Measurements from ENCODE around the gene CENPU. TPM values are rescaled to one million over a fixed set of nuclear protein-coding genes. Genes with fewer than 3 reads are reported as not detected.
"Not testable (repeated sequence)": the region's sequence is repeated elsewhere in the genome, so short reads cannot be mapped to it uniquely, and the experiment has no call there.

The CENPU gene
- total RNA-seq, 1 experiment from 2014 or later, result 38.2 TPM

DNA sequence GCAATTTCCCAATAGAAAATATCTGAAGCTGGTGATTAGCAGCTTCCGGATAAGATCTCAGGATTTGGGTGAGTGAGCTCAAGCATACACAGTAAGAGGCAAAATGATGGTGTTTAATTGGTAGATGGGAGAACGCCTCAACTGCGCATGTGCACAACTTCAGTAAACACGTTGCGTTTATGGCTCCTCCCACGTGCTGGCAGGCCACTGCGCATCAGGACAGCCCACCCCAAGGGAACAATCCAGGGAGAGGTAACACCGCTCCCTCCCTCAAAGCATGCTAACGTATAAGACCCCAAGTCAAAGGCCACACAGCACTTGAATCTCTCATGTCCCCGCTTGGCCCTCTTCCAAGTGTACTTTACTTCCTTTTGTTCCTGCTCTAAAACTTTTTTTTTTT is 10.3 kb upstream of the CENPU start:
- Histone ChIP-seq H3K27me3 (ENCODE audit: low read length) (no peaks in the 10 kb centered on the region), H3K27ac (ENCODE audit: low read length) (no peak overlapping the region), H3K79me2 (ENCODE audit: low read length) (no peaks in the 10 kb centered on the region), H4K20me1 (ENCODE audit: low read length) (no peaks in the 10 kb centered on the region), H3K9me3 (ENCODE audit: low read length) (no peaks in the 10 kb centered on the region), H2AFZ (ENCODE audit: low read length) (no peak overlapping the region), H3K4me1 (ENCODE audit: insufficient read depth, low read length) (peaks cover 20% of the 10 kb centered on the region), H3F3A (ENCODE audit: low read length, unreplicated experiment) (no peaks in the 10 kb centered on the region), H3K9ac (ENCODE audit: low read length) (no peak overlapping the region), H3K36me3 (ENCODE audit: low read depth, low read length) (no peaks in the 10 kb centered on the region), H3K9me2 (replicated peaks; ENCODE audit: low read length) (no peaks in the 10 kb centered on the region), H3K4me3 (ENCODE audit: low read length) (no peak overlapping the region), H3K4me2 (ENCODE audit: low read length) (no peak overlapping the region)
- BruUV-seq (replicated peaks), result no TSS peak
- ChIA-PET CTCF (no interaction called here), POLR2A (ENCODE audit: unreplicated experiment) (no interaction called here)
- TF ChIP-seq CTCF (conservative IDR thresholded peaks at IDR 0.05; ENCODE audit: low read depth, low read length), result no peak
- no peak for TF ChIP-seq EZH2 (IDR thresholded peaks at IDR 0.05; ENCODE audit: low read length, unreplicated experiment)
- no peak for TF ChIP-seq EZH2phosphoT487 (IDR thresholded peaks at IDR 0.05; ENCODE audit: borderline replicate concordance, low read length)
- DNase-seq, result no peak
- no peak for ATAC-seq
- intact Hi-C loops (cut with micrococcal nuclease), result no loop called here

- H3K4me1 ChIP-seq (ENCODE audit: insufficient read depth, low read length), result peaks cover 20% of the 10 kb centered on the region
- TF ChIP-seq EZH2 (IDR thresholded peaks at IDR 0.05; ENCODE audit: low read length, unreplicated experiment) (no peak), CTCF (conservative IDR thresholded peaks at IDR 0.05; ENCODE audit: low read depth, low read length) (no peak), EZH2phosphoT487 (IDR thresholded peaks at IDR 0.05; ENCODE audit: borderline replicate concordance, low read length) (no peak)
- H3K9me2 ChIP-seq (replicated peaks; ENCODE audit: low read length), result no peaks in the 10 kb centered on the region
- no TSS peak for BruUV-seq (replicated peaks)
- no peak overlapping the region for H3K4me3 ChIP-seq (ENCODE audit: low read length)
- no peaks in the 10 kb centered on the region for H3K9me3 ChIP-seq (ENCODE audit: low read length)
- H4K20me1 ChIP-seq (ENCODE audit: low read length), result no peaks in the 10 kb centered on the region
- H3K36me3 ChIP-seq (ENCODE audit: low read depth, low read length), result no peaks in the 10 kb centered on the region
- no peaks in the 10 kb centered on the region for H3K27me3 ChIP-seq (ENCODE audit: low read length)
- intact Hi-C loops (cut with micrococcal nuclease), result no loop called here
- no peaks in the 10 kb centered on the region for H3F3A ChIP-seq (ENCODE audit: low read length, unreplicated experiment)
- no peak for ATAC-seq
- ChIA-PET CTCF (no interaction called here), POLR2A (ENCODE audit: unreplicated experiment) (no interaction called here)
- H3K4me2 ChIP-seq (ENCODE audit: low read length), result no peak overlapping the region
- H3K9ac ChIP-seq (ENCODE audit: low read length), result no peak overlapping the region
- no peak overlapping the region for H3K27ac ChIP-seq (ENCODE audit: low read length)
- H2AFZ ChIP-seq (ENCODE audit: low read length), result no peak overlapping the region
- no peak for DNase-seq
- H3K79me2 ChIP-seq (ENCODE audit: low read length), result no peaks in the 10 kb centered on the region
These were observed 9.8 kb upstream of the CENPU start for GRCh38 chr4:184743650-184744049.

DNA sequence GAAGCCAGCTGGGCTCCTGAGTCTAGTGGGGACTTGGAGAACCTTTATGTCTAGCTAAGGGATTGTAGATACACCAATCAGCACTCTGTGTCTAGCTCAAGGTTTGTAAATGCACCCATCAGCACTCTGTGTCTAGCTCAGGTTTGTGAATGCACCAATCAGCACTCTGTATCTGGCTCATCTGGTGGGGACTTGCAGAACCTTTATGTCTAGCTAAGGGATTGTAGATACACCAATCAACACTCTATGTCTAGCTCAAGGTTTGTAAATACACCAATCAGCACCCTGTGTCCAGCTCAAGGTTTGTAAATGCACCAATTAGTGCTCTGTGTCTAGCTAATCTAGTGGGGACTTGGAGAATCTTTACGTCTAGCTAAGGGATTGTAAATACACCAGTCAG is 7.8 kb upstream of the CENPU start:
- H3K9ac ChIP-seq (ENCODE audit: low read length); H3K9me3 ChIP-seq (ENCODE audit: low read length); POLR2A ChIA-PET (ENCODE audit: unreplicated experiment); H3F3A ChIP-seq (ENCODE audit: low read length, unreplicated experiment); H2AFZ ChIP-seq (ENCODE audit: low read length); H3K79me2 ChIP-seq (ENCODE audit: low read length); H3K4me2 ChIP-seq (ENCODE audit: low read length); BruUV-seq (replicated peaks); H3K27ac ChIP-seq (ENCODE audit: low read length); H3K4me1 ChIP-seq (ENCODE audit: insufficient read depth, low read length); H3K4me3 ChIP-seq (ENCODE audit: low read length); intact Hi-C loops (cut with micrococcal nuclease); H3K9me2 ChIP-seq (replicated peaks; ENCODE audit: low read length); ATAC-seq; DNase-seq; H4K20me1 ChIP-seq (ENCODE audit: low read length); H3K36me3 ChIP-seq (ENCODE audit: low read depth, low read length); CTCF ChIA-PET; H3K27me3 ChIP-seq (ENCODE audit: low read length): not testable (repeated sequence)
